HAP-1 (cell line): ENCODE data around the gene DTNB.

ENCODE experiments used
- DNase-seq, 2 experiments: peaks; one replicate each; pipeline ENCODE4 v3.0.0-alpha.2; 2016 to 2020; ENCODE audit warnings: low spot score in 2 of 2
- H3K27me3 ChIP-seq: fragments of 250-450 bp; sonication (Bioruptor Pico); 2 replicates; pipeline ENCODE4 v1.5.1; 2020; ENCODE audit warnings: low read depth, mild to moderate bottlenecking, moderate library complexity
- H3K36me3 ChIP-seq: fragments of 250-450 bp; sonication (Bioruptor Pico); replicated peaks from 2 replicates; pipeline ENCODE4 v1.5.1; 2020; ENCODE audit warnings: mild to moderate bottlenecking
- H3K4me1 ChIP-seq: fragments of 250-450 bp; sonication (Bioruptor Pico); 2 replicates; pipeline ENCODE4 v1.5.1; 2020; ENCODE audit warnings: mild to moderate bottlenecking
- H3K4me3 ChIP-seq: fragments of 250-450 bp; sonication (Bioruptor Pico); 2 replicates; pipeline ENCODE4 v1.5.1; 2020; ENCODE audit warnings: mild to moderate bottlenecking, moderate library complexity
- H3K9me3 ChIP-seq: fragments of 250-450 bp; sonication (Bioruptor Pico); 2 replicates; pipeline ENCODE4 v1.5.1; 2020; ENCODE audit warnings: mild to moderate bottlenecking, moderate library complexity
- in situ Hi-C: fragments of 300-500 bp; cut with MboI; formaldehyde crosslinking; loops from 3 replicates; pipeline ENCODE4 v1.14.3; 2020; ENCODE audit warnings: low sequenced_read_pairs, inconsistent platforms, mixed read lengths

Gene DTNB

DNA sequence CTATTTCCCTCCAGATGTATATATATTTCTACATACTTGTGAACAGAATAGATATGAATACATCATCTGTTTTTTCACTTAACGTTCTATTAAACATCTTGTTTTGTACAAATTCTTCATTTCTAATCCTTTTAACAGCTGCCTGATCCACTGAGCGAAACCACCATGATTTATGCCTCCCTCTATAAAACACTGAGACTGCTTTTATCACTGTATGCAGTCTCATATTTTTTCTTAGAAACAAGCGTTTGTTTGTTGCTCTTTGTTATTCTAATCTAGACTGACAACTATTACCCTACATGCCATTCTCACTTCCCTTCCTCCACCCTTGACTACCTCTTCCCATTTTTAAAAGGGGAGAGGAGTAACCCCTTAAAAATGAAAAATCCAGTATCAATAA lies 88.2 kb downstream of the DTNB start:
- H3K36me3 ChIP-seq = no peaks in the 10 kb centered on the region
- no peak overlapping the region for H3K4me3 ChIP-seq
- peak; percentile 12 to 72 for DNase-seq
- in situ Hi-C loops = no loop called here
- peaks cover 22% of the 10 kb centered on the region for H3K4me1 ChIP-seq
- H3K9me3 ChIP-seq = no peaks in the 10 kb centered on the region
- no peaks in the 10 kb centered on the region for H3K27me3 ChIP-seq

DNA sequence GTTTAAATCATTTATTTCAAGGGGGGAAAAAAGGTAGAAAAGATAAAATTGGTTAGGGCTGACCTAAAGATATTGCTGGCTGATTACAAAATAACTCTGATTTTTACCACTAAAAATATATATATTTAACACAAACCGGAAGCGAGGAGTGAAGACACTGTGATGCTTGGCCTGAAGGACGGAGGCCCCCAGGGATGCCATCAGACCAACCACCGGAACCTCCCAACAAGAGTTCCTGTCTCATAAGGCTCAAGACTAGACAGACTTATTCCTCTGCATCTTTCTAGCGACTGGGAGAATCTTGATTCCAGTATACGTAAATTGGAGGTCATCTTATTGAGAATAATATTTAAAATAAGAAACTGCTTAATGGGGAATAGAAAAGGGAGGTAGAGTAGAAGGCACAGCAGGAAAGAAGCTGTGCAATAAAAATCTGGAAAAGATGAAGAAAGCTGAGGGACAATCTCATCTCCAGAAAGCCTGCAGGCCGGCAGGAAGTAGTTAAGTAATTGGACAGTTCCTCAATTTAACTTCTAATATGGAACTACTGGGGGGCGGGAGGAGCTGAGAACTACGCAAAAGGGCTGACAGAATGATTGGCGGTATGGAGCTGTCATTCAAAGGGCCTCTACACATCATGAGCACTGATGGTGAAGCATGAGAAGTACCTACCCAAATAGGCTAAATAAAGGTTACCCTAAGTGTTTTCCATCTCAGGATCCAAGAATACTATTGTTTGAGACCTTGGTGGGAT lies 91.1 kb downstream of the DTNB start:
- H3K36me3 ChIP-seq = no peaks in the 10 kb centered on the region
- no peaks in the 10 kb centered on the region for H3K9me3 ChIP-seq
- in situ Hi-C loops = no loop called here
- no peak overlapping the region for H3K4me3 ChIP-seq
- no peak for DNase-seq
- no peaks in the 10 kb centered on the region for H3K27me3 ChIP-seq
- peaks cover 15% of the 10 kb centered on the region for H3K4me1 ChIP-seq

DNA sequence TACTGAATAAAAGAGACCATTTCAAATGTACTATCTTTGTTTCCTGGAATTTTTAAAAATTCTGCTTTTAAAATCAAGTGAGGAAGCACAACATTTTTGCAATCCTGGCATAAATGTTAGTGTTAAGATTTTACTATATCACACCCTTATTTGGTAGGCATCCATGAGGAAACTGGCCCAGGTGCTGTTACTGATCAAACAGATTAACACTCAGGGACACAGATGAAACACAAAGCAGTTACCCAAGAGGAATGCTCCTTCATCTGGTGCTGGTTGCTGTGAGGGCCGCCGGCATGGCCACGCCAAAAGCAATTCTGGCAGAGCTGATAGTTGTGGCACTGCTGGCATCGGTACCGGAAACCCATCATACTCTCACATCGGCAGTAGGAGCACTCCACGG lies 96.8 kb downstream of the DTNB start:
- in situ Hi-C loops = no loop called here
- no peaks in the 10 kb centered on the region for H3K36me3 ChIP-seq
- no peak overlapping the region for H3K4me3 ChIP-seq
- DNase-seq = no peak
- no peaks in the 10 kb centered on the region for H3K27me3 ChIP-seq
- H3K4me1 ChIP-seq = no peaks in the 10 kb centered on the region
- H3K9me3 ChIP-seq = no peaks in the 10 kb centered on the region

DNA sequence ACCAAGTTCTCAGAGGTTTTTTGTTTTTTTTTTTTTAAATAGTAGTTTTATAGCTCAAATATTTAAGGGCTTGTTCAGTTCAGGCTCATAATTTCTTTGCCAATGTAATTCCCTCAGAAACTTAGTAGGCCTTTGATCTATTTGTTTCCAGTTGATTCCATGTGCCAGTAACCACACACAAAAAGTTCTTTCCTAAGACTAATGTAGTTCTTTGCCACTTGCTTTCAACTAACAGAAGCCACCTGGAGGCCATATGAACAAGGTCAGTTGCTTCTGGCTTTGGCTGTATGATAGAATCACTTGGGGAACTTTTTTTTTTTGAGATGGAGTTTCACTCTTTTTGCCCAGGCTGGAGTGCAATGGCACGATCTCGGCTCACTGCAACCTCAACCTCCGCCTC lies 100.7 kb downstream of the DTNB start:
- no peaks in the 10 kb centered on the region for H3K4me1 ChIP-seq
- H3K4me3 ChIP-seq = no peak overlapping the region
- H3K9me3 ChIP-seq = no peaks in the 10 kb centered on the region
- no peaks in the 10 kb centered on the region for H3K36me3 ChIP-seq
- in situ Hi-C loops = no loop called here
- H3K27me3 ChIP-seq = no peaks in the 10 kb centered on the region
- no peak for DNase-seq

DNA sequence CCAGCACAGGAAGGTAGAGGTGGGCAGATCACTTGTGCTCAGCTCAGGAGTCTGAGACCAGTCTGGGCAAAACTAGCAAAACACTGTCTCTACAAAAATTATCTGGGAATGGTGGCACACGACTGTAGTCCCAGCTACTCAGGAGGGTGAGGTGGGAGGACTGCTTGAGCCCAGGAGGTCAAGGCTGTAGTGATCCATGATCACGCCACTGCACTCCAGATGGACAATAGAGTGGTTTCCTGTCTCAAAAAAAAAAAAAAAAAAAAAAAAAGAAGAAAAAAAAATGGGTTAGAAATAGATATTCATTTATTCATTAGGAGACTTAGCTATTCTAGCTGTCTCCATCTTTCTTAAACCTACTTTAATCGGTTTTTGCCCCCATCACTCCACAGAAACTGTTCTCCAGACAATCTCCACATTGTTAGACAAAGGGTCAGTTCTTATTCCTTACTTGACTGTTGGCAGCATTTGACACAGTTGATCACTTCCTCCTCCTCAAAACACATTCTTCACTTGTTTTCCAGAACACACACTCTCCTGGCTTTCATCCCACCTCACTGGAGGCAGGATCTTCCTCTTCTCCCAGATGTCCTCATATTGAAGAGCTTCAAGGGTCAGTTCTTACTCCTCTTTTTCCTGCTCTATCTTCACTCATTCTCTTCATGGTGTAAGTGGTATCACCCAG lies 103.1 kb downstream of the DTNB start:
- no peaks in the 10 kb centered on the region for H3K9me3 ChIP-seq
- no peaks in the 10 kb centered on the region for H3K4me1 ChIP-seq
- no peak overlapping the region for H3K4me3 ChIP-seq
- no peaks in the 10 kb centered on the region for H3K36me3 ChIP-seq
- in situ Hi-C loops = no loop called here
- no peaks in the 10 kb centered on the region for H3K27me3 ChIP-seq
- DNase-seq = no peak

DNA sequence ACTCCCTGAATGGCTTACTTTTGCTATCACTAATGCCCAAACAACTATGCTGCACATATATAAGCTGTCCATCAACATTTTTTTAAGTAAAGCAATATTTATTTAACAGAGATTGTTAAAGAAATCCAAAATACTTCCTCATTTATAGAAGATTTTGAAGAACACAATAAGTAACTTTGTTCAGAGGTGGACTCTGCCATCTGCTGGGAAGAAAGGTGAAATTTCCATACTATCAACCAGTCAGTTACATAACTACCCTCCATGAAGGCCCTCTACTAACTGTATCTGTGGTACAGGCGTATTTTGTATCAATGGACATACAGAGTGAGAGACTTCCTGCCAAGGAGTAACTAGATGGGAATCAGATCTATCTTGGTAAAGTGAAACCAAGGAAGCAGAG lies 106.0 kb downstream of the DTNB start:
- Histone ChIP-seq H3K4me3 (no peak overlapping the region), H3K4me1 (no peaks in the 10 kb centered on the region), H3K27me3 (no peaks in the 10 kb centered on the region), H3K9me3 (no peaks in the 10 kb centered on the region), H3K36me3 (no peaks in the 10 kb centered on the region)
- DNase-seq = no peak
- in situ Hi-C loops = no loop called here

DNA sequence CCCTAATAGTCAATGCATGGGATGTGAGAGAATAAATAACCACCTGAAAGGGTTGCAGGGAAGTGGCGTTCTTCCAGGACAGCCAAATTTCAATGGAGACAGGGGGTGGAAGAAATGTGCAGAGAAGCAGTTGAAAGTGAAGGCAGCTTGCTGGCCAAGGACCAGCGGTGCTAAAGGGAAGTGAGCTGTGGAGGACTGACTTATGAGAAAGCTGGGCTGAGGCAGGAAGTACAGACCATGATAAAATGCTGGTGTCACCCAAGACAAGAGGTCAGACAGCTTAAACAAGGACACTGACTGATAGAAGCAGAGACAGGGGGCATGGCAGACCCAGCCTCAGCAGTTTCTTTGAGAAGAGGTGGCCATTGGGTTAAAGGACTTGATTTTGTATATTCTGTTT lies 106.7 kb downstream of the DTNB start:
- Histone ChIP-seq H3K4me3 (no peak overlapping the region), H3K9me3 (no peaks in the 10 kb centered on the region), H3K4me1 (no peaks in the 10 kb centered on the region), H3K36me3 (no peaks in the 10 kb centered on the region), H3K27me3 (no peaks in the 10 kb centered on the region)
- no peak for DNase-seq
- in situ Hi-C loops = no loop called here

DNA sequence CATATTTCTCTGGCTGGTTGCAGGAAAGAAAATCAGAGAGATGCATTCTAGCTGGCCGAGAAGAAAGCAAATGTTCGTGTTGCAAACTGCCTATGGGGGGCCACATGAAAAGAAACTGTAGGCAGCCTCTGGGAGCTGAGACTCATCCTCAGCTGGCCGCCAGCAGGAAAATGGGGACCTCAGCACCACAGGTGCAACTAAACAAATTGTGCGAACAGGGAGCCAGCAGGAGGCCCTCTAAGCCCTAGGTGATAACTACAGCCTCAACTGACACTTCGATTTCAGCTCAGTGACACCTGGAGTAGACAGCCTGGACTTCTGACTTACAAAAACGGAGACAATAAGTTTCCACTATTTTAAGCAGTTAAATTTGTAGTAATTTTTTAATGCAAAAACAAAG lies 107.3 kb downstream of the DTNB start:
- in situ Hi-C loops = no loop called here
- no peak for DNase-seq
- Histone ChIP-seq H3K27me3 (no peaks in the 10 kb centered on the region), H3K4me1 (no peaks in the 10 kb centered on the region), H3K36me3 (no peaks in the 10 kb centered on the region), H3K9me3 (no peaks in the 10 kb centered on the region), H3K4me3 (no peak overlapping the region)

DNA sequence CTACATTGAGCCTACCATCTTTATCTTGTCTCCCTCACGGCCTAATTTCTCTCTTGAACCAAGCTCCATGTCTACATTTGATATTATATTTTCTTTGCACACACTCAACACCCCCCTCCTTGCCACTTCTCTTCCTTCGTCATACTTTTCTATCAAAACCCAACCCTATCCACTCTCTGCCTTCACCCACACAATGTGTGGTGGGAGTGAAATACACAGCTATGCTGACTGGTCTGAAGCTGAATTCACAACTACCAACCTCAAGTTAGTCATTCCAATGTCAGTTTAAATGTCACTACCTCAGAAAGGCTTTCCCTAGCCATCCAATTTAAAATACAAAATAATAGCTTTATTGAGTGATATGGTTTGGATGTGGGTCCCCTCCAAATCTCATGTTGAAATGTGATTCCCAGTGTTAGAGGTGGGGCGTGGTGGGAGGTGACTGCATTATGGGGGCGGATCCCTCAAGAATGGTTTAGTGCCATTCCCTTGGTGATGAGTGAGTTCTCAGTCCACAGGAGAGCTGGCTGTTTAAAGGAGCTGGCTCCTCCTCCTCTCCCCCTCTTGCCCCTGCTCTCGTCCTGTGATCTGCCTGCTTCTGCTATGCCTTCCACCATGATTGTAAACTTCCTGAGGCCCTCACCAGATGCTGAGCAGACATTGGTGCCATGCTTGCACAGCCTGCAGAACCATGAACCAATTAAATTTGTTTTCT lies 112.1 kb downstream of the DTNB start:
- H3K4me3 ChIP-seq = no peak overlapping the region
- in situ Hi-C loops = no loop called here
- DNase-seq = no peak
- peaks cover 7% of the 10 kb centered on the region; the same call in 1 of the 2 replicates for H3K4me1 ChIP-seq
- no peaks in the 10 kb centered on the region for H3K27me3 ChIP-seq
- no peaks in the 10 kb centered on the region for H3K9me3 ChIP-seq
- no peaks in the 10 kb centered on the region for H3K36me3 ChIP-seq

DNA sequence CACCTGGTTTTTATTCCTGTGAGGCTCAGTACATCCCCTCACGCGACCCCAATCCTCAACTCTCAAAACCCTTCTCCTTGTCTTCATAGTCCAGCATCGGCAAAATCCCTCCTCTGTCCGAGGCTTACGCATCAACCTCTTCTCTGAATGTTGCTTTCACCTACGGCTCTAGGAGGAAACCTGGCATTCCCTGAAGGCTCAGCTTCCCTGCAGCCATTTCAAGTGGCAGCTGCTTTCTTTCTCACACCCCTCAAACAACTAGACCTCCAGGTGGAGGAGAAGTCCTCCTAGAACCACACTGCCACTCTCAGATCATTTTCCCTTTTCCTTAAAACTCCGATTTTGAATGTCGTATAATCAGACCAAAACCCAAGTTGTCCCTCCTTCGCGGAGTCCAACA lies 114.2 kb downstream of the DTNB start:
- peaks cover 7% of the 10 kb centered on the region; the same call in 1 of the 2 replicates for H3K4me1 ChIP-seq
- H3K36me3 ChIP-seq = no peaks in the 10 kb centered on the region
- in situ Hi-C loops = no loop called here
- H3K9me3 ChIP-seq = no peaks in the 10 kb centered on the region
- no peak overlapping the region for H3K4me3 ChIP-seq
- no peaks in the 10 kb centered on the region for H3K27me3 ChIP-seq
- DNase-seq = no peak

DNA sequence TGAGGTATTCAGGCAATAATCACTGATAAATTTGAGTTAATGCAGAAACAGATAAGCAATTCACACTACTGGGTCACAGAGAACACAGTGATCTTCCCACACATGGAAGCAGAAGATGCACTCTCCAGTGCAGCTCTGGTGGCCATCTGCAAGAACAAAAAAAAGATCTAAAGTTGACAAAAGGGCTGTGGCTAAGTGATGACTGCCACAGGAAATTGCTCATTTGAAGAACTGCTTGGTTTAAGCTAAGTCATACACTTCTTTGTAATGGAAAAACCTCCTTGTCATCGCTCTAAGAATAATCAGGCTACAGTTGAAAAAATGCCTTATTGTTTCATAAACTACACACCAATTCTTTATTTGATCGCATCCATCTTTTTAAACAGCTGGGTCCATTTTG lies 115.1 kb downstream of the DTNB start:
- no peaks in the 10 kb centered on the region for H3K9me3 ChIP-seq
- in situ Hi-C loops = no loop called here
- H3K27me3 ChIP-seq = no peaks in the 10 kb centered on the region
- no peaks in the 10 kb centered on the region for H3K36me3 ChIP-seq
- peak; percentile 36 to 84 for DNase-seq
- H3K4me3 ChIP-seq = no peak overlapping the region
- peaks cover 7% of the 10 kb centered on the region; the same call in 1 of the 2 replicates for H3K4me1 ChIP-seq

DNA sequence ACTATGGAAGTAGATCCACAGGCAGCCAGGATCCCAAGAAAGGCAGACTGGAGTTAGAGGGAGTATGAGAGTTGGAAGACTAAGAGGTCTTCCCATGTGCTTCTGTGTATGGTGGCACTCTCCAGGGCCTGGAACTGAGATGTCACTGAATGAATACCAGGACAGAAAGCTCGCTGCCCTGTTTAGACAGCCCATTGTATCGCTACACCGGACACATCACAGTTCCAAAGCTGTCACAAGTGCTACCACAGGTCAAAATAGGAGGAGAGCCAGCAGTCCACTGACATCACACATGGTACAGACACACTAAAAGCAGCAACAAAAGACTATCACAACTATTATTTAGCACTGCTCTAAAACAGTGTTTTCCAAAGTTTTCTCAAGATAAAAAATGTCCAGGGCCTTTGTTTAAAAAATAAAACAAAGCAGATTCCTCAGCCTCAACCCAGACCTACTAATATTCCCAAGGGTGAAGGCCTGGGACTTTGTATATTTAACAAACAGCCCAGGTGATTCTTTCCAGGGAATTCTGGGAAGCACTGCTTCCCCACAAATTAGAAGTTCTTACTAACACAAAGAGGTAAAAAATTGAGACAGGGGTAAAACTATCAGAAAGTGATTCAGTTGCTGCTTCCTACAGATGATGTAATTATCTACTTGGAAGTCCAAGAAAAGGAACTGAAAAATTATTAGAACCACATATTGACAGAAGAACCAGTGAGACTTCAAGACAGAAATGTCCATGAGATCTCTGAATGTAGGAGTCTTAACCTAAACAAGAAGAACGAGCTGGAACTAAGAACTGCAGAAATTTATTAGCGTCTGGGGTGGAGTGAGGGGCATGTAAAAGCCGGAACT lies 116.0 kb downstream of the DTNB start:
- Histone ChIP-seq H3K27me3 (no peaks in the 10 kb centered on the region), H3K9me3 (no peaks in the 10 kb centered on the region), H3K4me3 (no peak overlapping the region), H3K4me1 (peaks cover 7% of the 10 kb centered on the region; the same call in 1 of the 2 replicates), H3K36me3 (no peaks in the 10 kb centered on the region)
- in situ Hi-C loops = no loop called here
- no peak for DNase-seq

DNA sequence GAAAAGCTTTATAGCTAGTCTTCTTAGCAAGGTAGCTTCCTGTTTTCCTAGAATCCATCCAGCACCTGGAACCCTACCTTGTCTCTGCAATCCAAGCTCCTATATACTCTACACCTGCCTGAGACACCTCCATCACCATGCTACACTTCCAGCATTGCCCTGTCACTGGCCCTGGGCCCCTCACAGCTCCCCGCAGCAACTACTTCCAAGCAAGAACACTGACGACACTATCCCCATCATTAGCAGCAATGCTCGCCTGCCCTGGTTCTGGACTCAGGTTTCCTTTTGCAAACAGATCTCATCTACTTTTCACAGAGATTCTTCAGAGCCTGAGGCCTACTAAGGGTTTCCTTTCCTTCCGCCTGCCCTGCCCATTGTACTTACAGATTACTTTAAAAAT lies 121.1 kb downstream of the DTNB start:
- H3K9me3 ChIP-seq = no peaks in the 10 kb centered on the region
- H3K36me3 ChIP-seq = no peaks in the 10 kb centered on the region
- 0 out of 2 replicates have a peak, but pooled peaks cover 2% of the 10 kb centered on the region for H3K4me1 ChIP-seq
- in situ Hi-C loops = no loop called here
- DNase-seq = no peak
- no peak overlapping the region for H3K4me3 ChIP-seq
- no peaks in the 10 kb centered on the region for H3K27me3 ChIP-seq
